Activated CD8-positive, alpha-beta memory T cell treated with anti-CD3 and anti-CD28 coated beads, Interleukin-2, amount 50 U/mL, for 1 hour (primary cell): ENCODE measurements around the gene CTNNA1.
"Not testable (repeated sequence)": the region's sequence is repeated elsewhere in the genome, so short reads cannot be mapped to it uniquely, and the experiment has no call there.

Experiments
- DNase-seq: peaks from one replicate; pipeline ENCODE4 v3.0.0-alpha.2; 2020; ENCODE audit errors: extremely low read depth

CTNNA1 gene

GRCh38 chr5:138757061-138757776 is 4.0 kb downstream of the CTNNA1 start:
- no peak for DNase-seq

DNA sequence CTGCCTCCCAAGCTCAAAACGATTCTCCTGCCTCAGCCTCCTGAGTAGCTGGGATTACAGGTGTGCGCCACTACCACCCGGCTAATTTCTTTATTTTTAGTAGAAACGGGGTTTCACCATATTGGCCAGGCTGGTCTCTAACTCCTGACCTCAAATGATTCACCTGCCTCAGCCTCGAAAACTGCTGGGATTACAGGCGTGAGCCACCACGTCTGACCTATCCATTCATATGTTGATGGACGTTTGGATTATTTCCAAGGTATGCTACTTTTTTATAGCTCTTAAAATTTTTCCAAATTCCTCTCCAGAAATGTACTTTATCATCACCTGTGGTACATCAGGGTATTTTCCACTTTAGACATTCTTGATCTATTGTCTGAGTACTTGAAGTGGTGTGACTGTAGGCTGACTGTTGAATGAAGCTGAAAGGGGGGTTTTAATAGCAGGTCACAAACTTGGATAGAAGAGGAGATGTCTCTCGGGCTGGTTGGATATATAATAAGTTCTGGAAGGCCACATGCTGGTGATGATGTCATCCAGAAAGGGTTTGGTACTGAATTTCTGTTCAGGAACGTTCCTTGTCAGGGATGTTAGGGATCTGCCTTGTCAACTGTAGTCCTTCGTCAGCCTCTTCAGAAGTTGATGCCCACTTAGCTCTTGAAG is 7.4 kb downstream of the CTNNA1 start:
- no peak for DNase-seq

- not testable (repeated sequence) for DNase-seq
Measured at GRCh38 chr5:138761115-138761514, 7.9 kb downstream of the CTNNA1 start.

DNA sequence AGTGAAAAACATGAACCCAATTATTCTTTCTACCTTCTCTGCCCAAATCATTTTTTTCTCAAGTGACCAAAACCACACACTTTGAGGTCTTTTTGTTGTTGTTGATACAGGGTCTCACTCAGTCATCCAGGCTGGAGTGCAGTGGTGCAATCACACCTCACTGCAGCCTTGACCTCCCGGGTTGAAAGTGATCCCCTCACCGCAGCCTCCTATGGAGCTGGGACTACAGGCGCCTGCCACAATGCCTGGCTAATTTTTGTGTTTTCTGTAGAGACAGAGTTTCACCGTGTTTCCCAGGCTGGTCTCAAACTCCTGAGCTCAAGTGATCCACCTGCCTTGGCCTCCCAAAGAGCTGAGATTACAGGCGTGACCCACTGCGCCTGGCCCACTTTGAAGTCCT is 8.4 kb downstream of the CTNNA1 start:
- not testable (repeated sequence) for DNase-seq

GRCh38 chr5:138762110-138762509 is 8.9 kb downstream of the CTNNA1 start:
- DNase-seq, result no peak

- no peak for DNase-seq
Measured at GRCh38 chr5:138763037-138763778, 10.0 kb downstream of the CTNNA1 start.

GRCh38 chr5:138770291-138770690 is 17.1 kb downstream of the CTNNA1 start:
- DNase-seq, result no peak

GRCh38 chr5:138770977-138771376 is 17.8 kb downstream of the CTNNA1 start:
- DNase-seq, result no peak

GRCh38 chr5:138772986-138773594 is 19.9 kb downstream of the CTNNA1 start:
- no peak for DNase-seq

DNA sequence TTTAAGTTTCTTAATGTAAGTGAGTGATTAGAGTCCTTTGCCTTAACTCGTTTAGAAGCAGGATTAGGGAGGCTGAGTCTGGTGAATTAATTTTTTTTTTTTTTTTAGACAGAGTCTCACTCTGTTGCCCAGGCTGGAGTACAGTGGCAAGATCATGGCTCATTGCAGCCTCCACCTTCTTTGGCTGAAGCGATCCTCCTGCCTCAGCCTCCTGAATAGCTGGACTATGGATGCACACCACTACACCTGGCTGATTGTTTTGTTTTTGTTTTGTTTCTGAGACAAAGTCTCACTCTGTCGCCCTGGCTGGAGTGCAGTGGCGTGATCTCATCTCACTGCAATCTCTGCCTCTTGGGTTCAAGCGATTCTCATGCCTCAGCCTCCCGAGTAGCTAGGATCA is 20.4 kb downstream of the CTNNA1 start:
- not testable (repeated sequence) for DNase-seq

- DNase-seq, result no peak
Measured at GRCh38 chr5:138775034-138775433, 21.8 kb downstream of the CTNNA1 start.

DNA sequence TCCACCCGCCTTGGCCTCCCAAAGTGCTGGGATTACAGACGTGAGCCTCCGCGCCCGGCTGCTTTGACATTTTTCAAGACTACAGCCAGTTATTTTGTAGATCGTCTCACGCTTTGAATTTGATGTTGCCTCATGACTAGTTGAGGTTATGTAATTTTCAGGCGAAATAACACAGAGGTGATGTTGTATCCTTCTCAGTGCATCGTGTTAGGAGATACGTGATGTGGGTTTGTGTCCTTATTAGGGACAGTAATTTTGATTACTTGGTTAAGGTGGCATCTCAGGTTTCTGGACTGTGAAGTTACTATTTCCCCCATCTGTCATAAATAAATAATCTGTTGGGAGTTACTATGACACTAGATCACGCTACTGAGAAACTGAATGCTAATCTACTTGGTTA is 25.0 kb downstream of the CTNNA1 start:
- DNase-seq, result no peak

- DNase-seq, result no peak
Measured at GRCh38 chr5:138783976-138784375, 30.8 kb downstream of the CTNNA1 start.

DNA sequence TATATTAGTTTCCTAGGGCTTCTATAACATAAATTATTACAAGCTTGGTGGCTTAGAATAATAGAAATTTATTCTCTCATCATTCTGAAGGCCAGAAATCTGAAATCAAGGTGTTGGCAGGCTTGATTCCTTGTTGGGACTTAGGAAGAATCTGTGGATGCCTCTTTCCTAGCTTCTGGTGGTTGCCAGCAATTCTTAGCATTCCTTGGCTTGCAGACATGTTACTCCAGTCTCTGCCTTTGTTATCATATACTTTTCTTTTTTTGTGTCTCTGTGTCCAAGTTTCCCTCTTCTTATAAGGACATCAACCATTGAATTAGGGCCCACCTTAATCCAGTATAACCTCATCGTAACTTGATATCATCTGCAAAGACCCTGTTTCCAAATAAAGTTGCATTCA is 31.4 kb downstream of the CTNNA1 start:
- DNase-seq, result no peak

- DNase-seq, result no peak
Measured at GRCh38 chr5:138789771-138790242, 36.6 kb downstream of the CTNNA1 start.

- no peak for DNase-seq
Measured at GRCh38 chr5:138790684-138791083, 37.5 kb downstream of the CTNNA1 start.

GRCh38 chr5:138792195-138792790 is 39.1 kb downstream of the CTNNA1 start:
- peak; percentile 1 for DNase-seq

DNA sequence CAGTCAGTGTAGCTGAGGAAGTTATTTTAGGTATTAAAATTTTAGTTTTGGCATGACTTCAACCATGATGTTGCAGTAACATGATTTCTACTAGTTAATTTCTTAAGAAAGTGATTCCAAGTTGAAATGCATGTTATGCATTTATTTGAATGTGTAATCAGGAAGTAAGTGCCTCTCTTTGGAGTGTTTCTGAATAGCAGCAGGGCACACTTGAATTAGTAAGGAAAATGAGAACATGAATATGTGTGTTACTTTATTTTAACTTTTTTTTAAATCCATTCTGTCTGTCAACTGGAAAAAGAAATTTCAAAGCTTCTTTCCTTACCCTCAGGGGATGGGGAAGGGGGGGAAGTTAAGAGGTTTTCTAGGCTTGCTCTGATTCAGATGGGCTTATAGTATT is 40.4 kb downstream of the CTNNA1 start:
- DNase-seq, result no peak

GRCh38 chr5:138803285-138803684 is 50.1 kb downstream of the CTNNA1 start:
- no peak for DNase-seq

- DNase-seq, result no peak
Measured at GRCh38 chr5:138803935-138804334, 50.7 kb downstream of the CTNNA1 start.

DNA sequence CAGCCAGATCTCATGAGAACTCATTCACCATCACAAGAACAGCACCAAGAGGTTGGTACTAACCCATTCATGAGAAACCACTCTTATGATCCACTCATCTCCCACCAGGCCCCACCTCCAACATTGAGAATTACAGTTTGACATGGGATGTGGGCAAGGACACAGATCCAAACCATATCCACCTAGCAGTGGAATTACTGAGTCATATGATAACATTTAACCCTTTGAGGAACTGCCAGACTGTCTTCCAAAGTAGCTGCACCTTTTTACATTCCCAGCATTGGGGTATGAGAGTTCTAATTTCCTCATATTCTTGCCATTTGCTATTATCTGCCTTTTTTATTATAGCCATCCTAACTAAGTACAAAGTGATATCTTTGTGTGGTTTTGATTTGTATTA is 51.9 kb downstream of the CTNNA1 start:
- no peak for DNase-seq

GRCh38 chr5:138807182-138807581 is 54.0 kb downstream of the CTNNA1 start:
- no peak for DNase-seq
